Psoas muscle (tissue), 8 donors: ENCODE results near the gene TMEM222. TPM values are rescaled to one million over a fixed set of nuclear protein-coding genes. Genes with fewer than 3 reads are reported as not detected.
A peak's percentile ranks its signal among the peaks of the same experiment; 100 is the strongest.

ENCODE experiments used
- ATAC-seq, 4 donors: fragments of 200-7000 bp; cut with Tn5 transposase; one replicate each; pipeline ENCODE4 v1.9.1; 2020; ENCODE audit warnings: moderate library complexity in 3 of 4, mild to moderate bottlenecking in 2 of 4
- DNase-seq, 2 donors: peaks; one replicate each; pipeline ENCODE4 v3.0.0-alpha.2; 2020
- H3K27ac ChIP-seq: fragments of 200-600 bp; one replicate; pipeline ENCODE4 v1.8.0; 2022
- H3K27me3 ChIP-seq, 3 donors: fragments of 200-600 bp in 1 of 3; one replicate each; pipeline versions ENCODE4 v1.6.1 to v1.8.0; 2013 to 2022; ENCODE audit warnings: low read length in 2 of 3, mild to moderate bottlenecking in 2 of 3, moderate library complexity in 1 of 3; ENCODE audit not compliant: insufficient read depth in 3 of 3
- H3K36me3 ChIP-seq, 2 donors: fragments of 200-600 bp in 1 of 2; one replicate each; pipeline versions ENCODE4 v1.6.1 to v1.8.0; 2013 to 2022; ENCODE audit warnings: low read depth in 1 of 2, mild to moderate bottlenecking in 1 of 2, moderate library complexity in 1 of 2; ENCODE audit not compliant: insufficient read depth in 1 of 2
- H3K4me1 ChIP-seq: fragments of 200-600 bp; one replicate; pipeline ENCODE4 v1.8.0; 2022
- H3K4me3 ChIP-seq: fragments of 200-600 bp; one replicate; pipeline ENCODE4 v1.8.0; 2022; ENCODE audit warnings: mild to moderate bottlenecking
- H3K9me3 ChIP-seq: fragments of 200-600 bp; one replicate; pipeline ENCODE4 v1.8.0; 2022
- CTCF ChIP-seq: fragments of 200-600 bp; IDR thresholded peaks from one replicate; pipeline ENCODE4 v1.8.0; 2022; ENCODE audit warnings: antibody characterized with exemption
- WGBS, 3 donors: extraction: QIAGEN DNeasy Blood & Tissue Kit; methylation state at CpG; one replicate each; pipeline versions ENCODE4 v1.1.6 to v1.1.7; 2013; 5-methylcytosine and 5-hydroxymethylcytosine counted together
- intact Hi-C, 2 donors: fragments of 100-400 bp; cut with DNase I; formaldehyde crosslinking; loops; one replicate each; pipeline versions ENCODE4 v1.11.0 to v1.14.2; 2022
- polyA plus RNA-seq, 3 donors: library from polyadenylated mRNA; stranded (reverse); fragments of 200-250 nt; gene quantifications; one replicate each; pipeline ENCODE4 v1.2.3, GENCODE V29; 2013
- total RNA-seq, 4 donors: library from RNA; stranded (reverse); fragmentation: NEBNext Ultra II Directional in 2 of 4; extraction: Animal tissue kit (Norgen Biotek cat#: 25700) in 2 of 4; gene quantifications; one replicate each; pipeline versions ENCODE4 v1.2.1 to v1.2.4, GENCODE V29; 2021 to 2023
- donor health status: healthy with polysubstance abuse.
- donor health status: DM: no; HTN: no; CAD: no; lungs with moderate emphysema.
- donor health status: Bipolar disorder and iron deficiency.
- donor health status: healthy.
- donor health status: DM: yes; HTN: yes; CAD: no.
- donor health status: DM: no; HTN: no; CAD: no.
- donor health status: DM: no; HTN: no; CAD: no.
- donor health status: DM: yes; HTN: yes; CAD: no.

The TMEM222 gene
- total and polyA plus RNA-seq, 7 donors, result 20.7 to 50.2 (median 30.8) TPM

- peaks cover 30% of the 10 kb centered on the region for H3K4me1 ChIP-seq
- intact Hi-C loops, result loop anchor here (2.0 kb wide), 3 partner anchors 58 to 94 kb away; partner anchors contain the start of gene GPR3 (in 1 of the 2)
- 22 to 30% (median 24%) methylated on average over 5 of the region's 5 CpGs for WGBS, 3 donors
Measured at GRCh38 chr1:27300341-27301051, 21.5 kb upstream of the TMEM222 start.

GRCh38 chr1:27301052-27301422 is 20.9 kb upstream of the TMEM222 start:
- intact Hi-C loops, result loop anchor here (2.0 kb wide), 3 partner anchors 58 to 94 kb away; partner anchors contain the start of gene GPR3 (in 1 of the 2)
- H3K27me3 ChIP-seq, result no peaks in the 10 kb centered on the region
- DNase-seq (no peak), ATAC-seq (no peak)
- no peak overlapping the region for H3K27ac ChIP-seq
- WGBS, 3 donors, result 66 to 73% (median 71%) methylated on average over 8 of the region's 8 CpGs
- TF ChIP-seq CTCF, result no peak
- H3K36me3 ChIP-seq, result peaks cover 0 to 83% of the 10 kb centered on the region in 2 donors
- H3K4me3 ChIP-seq, result no peak overlapping the region
- H3K4me1 ChIP-seq, result peaks cover 30% of the 10 kb centered on the region
- H3K9me3 ChIP-seq, result no peaks in the 10 kb centered on the region

More at GRCh38 chr1:27300341-27301051, 21.5 kb upstream of the TMEM222 start:
- Histone ChIP-seq H3K9me3 (no peaks in the 10 kb centered on the region), H3K4me3 (no peak overlapping the region), H3K36me3 (peaks cover 0 to 83% of the 10 kb centered on the region in 2 donors), H3K27ac (peak overlapping the region; percentile 66), H3K27me3 (no peaks in the 10 kb centered on the region)
- peak; percentile 99 for TF ChIP-seq CTCF
- DNase-seq, result peak; percentile 78 to 91
- ATAC-seq, result peak; percentile 79 to 96 (median 88)

GRCh38 chr1:27301582-27302199 is 20.3 kb upstream of the TMEM222 start:
- ATAC-seq, result no peak
- Histone ChIP-seq H3K9me3 (no peaks in the 10 kb centered on the region), H3K4me3 (no peak overlapping the region), H3K4me1 (peaks cover 30% of the 10 kb centered on the region), H3K27me3 (no peaks in the 10 kb centered on the region), H3K27ac (no peak overlapping the region), H3K36me3 (peaks cover 0 to 86% of the 10 kb centered on the region in 2 donors)
- no peak for TF ChIP-seq CTCF
- intact Hi-C loops, result loop anchor here (2.0 kb wide), 3 partner anchors 57 to 93 kb away; partner anchors contain the start of gene GPR3 (in 1 of the 2)
- 79 to 86% (median 82%) methylated on average over 10 of the region's 10 CpGs for whole genome bisulfite sequencing, 3 donors
- no peak for DNase-seq

GRCh38 chr1:27302612-27303011 is 19.4 kb upstream of the TMEM222 start:
- Histone ChIP-seq H3K27me3 (no peaks in the 10 kb centered on the region), H3K4me1 (peaks cover 30% of the 10 kb centered on the region), H3K27ac (no peak overlapping the region), H3K36me3 (peaks cover 0 to 82% of the 10 kb centered on the region in 2 donors), H3K4me3 (no peak overlapping the region), H3K9me3 (no peaks in the 10 kb centered on the region)
- no peak for DNase-seq
- 90 to 97% (median 91%) methylated on average over 2 of the region's 2 CpGs for WGBS, 3 donors
- no peak for TF ChIP-seq CTCF
- ATAC-seq, result no peak
- intact Hi-C loops, result no loop called here
